K562 (cell line): Measurements from ENCODE around the gene RACGAP1. TPM values are rescaled to one million over a fixed set of nuclear protein-coding genes. Genes with fewer than 3 reads are reported as not detected.

Experiments
- ATAC-seq: fragments of 200-7000 bp; cut with Tn5 transposase; 3 replicates; pipeline ENCODE4 v1.9.1; 2020; ENCODE audit warnings: moderate library complexity
- BruUV-seq: library from RNA; stranded (reverse); fragments of 400-500 nt; replicated peaks from 2 replicates; lab custom pipeline; 2021; lab: Mats Ljungman, UMichigan
- CTCF ChIA-PET: fragments of 300-600 bp; formaldehyde crosslinking; extraction: SDS; loops from one replicate; lab custom pipeline; 2021; ENCODE audit warnings: low intra/inter-chr PET ratio; lab: Yijun Ruan, JAX
- POLR2A ChIA-PET: fragments of 300-600, 350-650 bp; sonication (Branson Sonifier 250); formaldehyde crosslinking; extraction: SDS; loops from one replicate; lab custom pipeline; 2021; ENCODE audit warnings: antibody characterized with exemption, inconsistent platforms; lab: Yijun Ruan, JAX
- DNase-seq, 4 experiments: peaks; one replicate each; pipeline versions ENCODE4 v3.0.0 to v3.0.0-alpha.2; 2011 to 2018; ENCODE audit warnings: low spot score in 3 of 4, mixed read lengths in 3 of 4; ENCODE audit errors: extremely low read depth in 1 of 4
- FAIRE-seq: peaks from 2 replicates; lab custom pipeline; 2011; peaks lifted over from hg19 to GRCh38; lab: Jason Lieb, UNC
- H2AFZ ChIP-seq: 2 replicates; pipeline ENCODE4 v1.6.0; 2011; ENCODE audit warnings: low read depth, low read length, control low read depth, inconsistent platforms
- H3K27ac ChIP-seq: fragments of 200-600 bp; 3 replicates; pipeline ENCODE4 v1.8.0; 2011; ENCODE audit warnings: low read depth, mild to moderate bottlenecking, control low read depth, inconsistent platforms, low read length, moderate library complexity, mixed read lengths; ENCODE audit errors: extremely low read depth
- H3K27me3 ChIP-seq, 2 experiments: fragments of 300-600 bp in 1 of 2; 2 replicates in 1 of 2; 3 replicates in 1 of 2; pipeline versions ENCODE4 v1.6.0 to v1.8.0; 2011; ENCODE audit warnings: inconsistent platforms in 2 of 2, low read length in 2 of 2, mild to moderate bottlenecking in 1 of 2, mixed read lengths in 1 of 2, moderate library complexity in 1 of 2; ENCODE audit not compliant: control insufficient read depth in 2 of 2, insufficient read depth in 2 of 2
- H3K36me3 ChIP-seq: fragments of 300-600 bp; 3 replicates; pipeline ENCODE4 v1.8.0; 2011; ENCODE audit warnings: mild to moderate bottlenecking, low read length, inconsistent platforms; ENCODE audit not compliant: control insufficient read depth, insufficient read depth
- H3K4me1 ChIP-seq, 2 experiments: fragments of 200-600 bp in 1 of 2; replicated peaks in 1 of 2; 2 replicates in 1 of 2; 3 replicates in 1 of 2; pipeline versions ENCODE4 v1.5.1 to v1.8.0; 2011; ENCODE audit warnings: inconsistent platforms in 2 of 2, low read length in 2 of 2, mild to moderate bottlenecking in 1 of 2, mixed read lengths in 1 of 2, moderate library complexity in 1 of 2; ENCODE audit not compliant: control insufficient read depth in 2 of 2, insufficient read depth in 2 of 2
- H3K4me2 ChIP-seq: 2 replicates; pipeline ENCODE4 v1.6.1; 2011; ENCODE audit warnings: low read length, control low read depth, inconsistent platforms, mixed read lengths; ENCODE audit not compliant: insufficient read depth
- H3K4me3 ChIP-seq: fragments of 200-600 bp; sonication (generic), shearing (Covaris generic); 2 replicates; pipeline ENCODE4 v1.5.1; 2016; ENCODE audit warnings: control low read depth, inconsistent platforms
- H3K79me2 ChIP-seq: fragments of 200-600 bp; 3 replicates; pipeline ENCODE4 v1.8.0; 2011; ENCODE audit warnings: low read length, inconsistent platforms; ENCODE audit not compliant: control insufficient read depth, insufficient read depth
- H3K9ac ChIP-seq, 2 experiments: 2 replicates each; pipeline versions ENCODE4 v1.6.0 to v1.6.1; 2011; ENCODE audit warnings: low read depth in 2 of 2, low read length in 2 of 2, control low read depth in 1 of 2, inconsistent platforms in 1 of 2, mild to moderate bottlenecking in 1 of 2, mixed read lengths in 1 of 2; ENCODE audit not compliant: insufficient read depth in 1 of 2
- H3K9me1 ChIP-seq: one replicate; pipeline ENCODE4 v1.6.0; 2011; ENCODE audit warnings: inconsistent platforms, mild to moderate bottlenecking, low read length, moderate library complexity; ENCODE audit not compliant: control insufficient read depth, insufficient read depth
- H3K9me3 ChIP-seq: replicated peaks from 2 replicates; pipeline ENCODE4 v1.5.1; 2011; ENCODE audit warnings: low read depth, low read length, inconsistent platforms; ENCODE audit not compliant: control insufficient read depth, insufficient read depth
- H4K20me1 ChIP-seq: replicated peaks from 2 replicates; pipeline ENCODE4 v1.6.1; 2011; ENCODE audit warnings: low read length, inconsistent platforms, mixed read lengths; ENCODE audit not compliant: control insufficient read depth, insufficient read depth
- BCL6 ChIP-seq: fragments of 250-450 bp; sonication (Bioruptor Pico); IDR thresholded peaks from 2 replicates; pipeline ENCODE4 v1.4.0; 2020
- EHMT2 ChIP-seq: fragments of 450-650 bp; IDR thresholded peaks from 2 replicates; pipeline ENCODE4 v1.6.1; 2018; ENCODE audit warnings: antibody characterized with exemption
- HBP1 ChIP-seq: fragments of 450-650 bp; formaldehyde crosslinking; IDR thresholded peaks from 2 replicates; pipeline ENCODE4 v1.4.0; 2022; ENCODE audit warnings: missing genetic modification characterization
- MCM5 ChIP-seq: fragments of 450-650 bp; IDR thresholded peaks from 2 replicates; pipeline ENCODE4 v1.6.1; 2016; ENCODE audit warnings: low read depth
- ZBTB26 ChIP-seq: fragments of 450-650 bp; formaldehyde crosslinking; IDR thresholded peaks from 2 replicates; pipeline ENCODE4 v1.4.0; 2022; ENCODE audit warnings: missing genetic modification characterization
- ZNF41 ChIP-seq: fragments of 250-450 bp; sonication (Bioruptor Pico); conservative IDR thresholded peaks from 2 replicates; pipeline ENCODE4 v1.4.0; 2020; ENCODE audit warnings: mild to moderate bottlenecking
- ZNF561 ChIP-seq: fragments of 450-650 bp; formaldehyde crosslinking; conservative IDR thresholded peaks from 2 replicates; pipeline ENCODE4 v1.4.0; 2020; ENCODE audit warnings: mild to moderate bottlenecking, moderate library complexity
- ZNF583 ChIP-seq: fragments of 250-450 bp; sonication (Bioruptor Pico); IDR thresholded peaks from 2 replicates; pipeline ENCODE4 v1.4.0; 2020
- ZNF780A ChIP-seq: fragments of 250-450 bp; sonication (Bioruptor Pico); IDR thresholded peaks from 2 replicates; pipeline ENCODE4 v1.5.0; 2021; ENCODE audit warnings: mild to moderate bottlenecking
- in situ Hi-C: fragments of 300-500 bp; cut with MboI; formaldehyde crosslinking; loops from 4 replicates; pipeline ENCODE4 v1.15.0; 2018; ENCODE audit warnings: inconsistent platforms, mixed read lengths
- intact Hi-C: fragments of 100-400 bp; cut with micrococcal nuclease; formaldehyde crosslinking; loops from 2 replicates; pipeline ENCODE4 v1.14.2; 2022
- polyA plus RNA-seq, 8 experiments: library from polyadenylated mRNA; depleted of rRNA in 4 of 8; stranded (reverse) in 5 of 8; unstranded in 3 of 8; fragments of >200 nt; fragmentation: Nextera tagmentation in 2 of 8; fragmentation: Illumina TruSeq in 1 of 8; extraction: Ambion mirVana in 2 of 8; extraction: Trizol in 1 of 8; gene quantifications; 2 replicates each; pipeline versions ENCODE4 v1.2.1 to v1.2.3, GENCODE V29; 2011 to 2014; ENCODE audit warnings: inconsistent platforms in 1 of 8, missing spikeins in 1 of 8
- total RNA-seq, 7 experiments: library from RNA; depleted of rRNA in 6 of 7; stranded (reverse); fragments of >200 nt in 6 of 7; fragmentation: Illumina TruSeq in 2 of 7; extraction: Trizol in 2 of 7; gene quantifications; 2 replicates each; pipeline versions ENCODE4 v1.2.1 to v1.2.3, GENCODE V29; 2011 to 2021; ENCODE audit warnings: low replicate concordance in 1 of 7
- TF ChIP-seq, protein P1 (sequence below): fragments of 450-650 bp; formaldehyde crosslinking; conservative IDR thresholded peaks from 2 replicates; pipeline ENCODE4 v1.4.0; 2022; ENCODE audit warnings: mild to moderate bottlenecking, missing genetic modification characterization
- TF ChIP-seq, protein P2 (sequence below), 2 experiments: fragments of 450-650 bp; IDR thresholded peaks; 2 replicates each; pipeline ENCODE4 v1.6.1; 2016; ENCODE audit warnings: mild to moderate bottlenecking in 2 of 2, borderline replicate concordance in 1 of 2, low read depth in 1 of 2, moderate library complexity in 1 of 2

Gene RACGAP1
- total and polyA plus RNA-seq, 9 of the 15 experiments (the other 6 are each of a cell fraction or from before 2014, with no cell fraction given), result 56.4 to 92.9 (median 71.8) TPM

- Histone ChIP-seq H3K79me2 (no peaks in the 10 kb centered on the region), H3K4me1 (peaks cover 35 to 45% of the 10 kb centered on the region in 2 experiments), H3K9ac (no peak overlapping the region), H3K4me3 (no peak overlapping the region), H4K20me1 (peaks cover 26% of the 10 kb centered on the region), H3K4me2 (no peak overlapping the region), H2AFZ (no peak overlapping the region), H3K9me3 (no peaks in the 10 kb centered on the region), H3K36me3 (no peaks in the 10 kb centered on the region), H3K9me1 (no peaks in the 10 kb centered on the region), H3K27me3 (peaks cover 9 to 32% of the 10 kb centered on the region in 2 experiments; a peak in 4 of 5 replicates), H3K27ac (no peak overlapping the region)
- ChIA-PET POLR2A (no interaction called here), CTCF (interaction anchor here (1.2 kb wide), 1 partner anchor 85 kb away, joined by 3 read pairs; no protein-coding TSS in a partner anchor)
- FAIRE-seq (no peak), DNase-seq (no peak), ATAC-seq (no peak)
- in situ Hi-C loops, result no loop called here
- no TSS peak for BruUV-seq
- intact Hi-C loops, result loop anchor here (5.0 kb wide), 1 partner anchor 185 kb away; no protein-coding TSS in a partner anchor
- no peak for TF ChIP-seq ZNF41 (CRISPR knock-in tag)
- TF ChIP-seq ZBTB26, result peak; percentile 68; the same call in 1 of the 2 replicates
- TF ChIP-seq ZNF561 (CRISPR knock-in tag), result no peak
- TF ChIP-seq ZNF780A (CRISPR knock-in tag), result no peak
- 0 out of 2 replicates have a peak, but pooled peaks have one; percentile 16 for TF ChIP-seq EHMT2
- no peak for TF ChIP-seq MCM5
- TF ChIP-seq, protein P1, sequence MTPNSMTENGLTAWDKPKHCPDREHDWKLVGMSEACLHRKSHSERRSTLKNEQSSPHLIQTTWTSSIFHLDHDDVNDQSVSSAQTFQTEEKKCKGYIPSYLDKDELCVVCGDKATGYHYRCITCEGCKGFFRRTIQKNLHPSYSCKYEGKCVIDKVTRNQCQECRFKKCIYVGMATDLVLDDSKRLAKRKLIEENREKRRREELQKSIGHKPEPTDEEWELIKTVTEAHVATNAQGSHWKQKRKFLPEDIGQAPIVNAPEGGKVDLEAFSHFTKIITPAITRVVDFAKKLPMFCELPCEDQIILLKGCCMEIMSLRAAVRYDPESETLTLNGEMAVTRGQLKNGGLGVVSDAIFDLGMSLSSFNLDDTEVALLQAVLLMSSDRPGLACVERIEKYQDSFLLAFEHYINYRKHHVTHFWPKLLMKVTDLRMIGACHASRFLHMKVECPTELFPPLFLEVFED (CRISPR knock-in tag), result 0 out of 2 replicates have a peak, but pooled peaks have one; percentile 48
- TF ChIP-seq, protein P2, sequence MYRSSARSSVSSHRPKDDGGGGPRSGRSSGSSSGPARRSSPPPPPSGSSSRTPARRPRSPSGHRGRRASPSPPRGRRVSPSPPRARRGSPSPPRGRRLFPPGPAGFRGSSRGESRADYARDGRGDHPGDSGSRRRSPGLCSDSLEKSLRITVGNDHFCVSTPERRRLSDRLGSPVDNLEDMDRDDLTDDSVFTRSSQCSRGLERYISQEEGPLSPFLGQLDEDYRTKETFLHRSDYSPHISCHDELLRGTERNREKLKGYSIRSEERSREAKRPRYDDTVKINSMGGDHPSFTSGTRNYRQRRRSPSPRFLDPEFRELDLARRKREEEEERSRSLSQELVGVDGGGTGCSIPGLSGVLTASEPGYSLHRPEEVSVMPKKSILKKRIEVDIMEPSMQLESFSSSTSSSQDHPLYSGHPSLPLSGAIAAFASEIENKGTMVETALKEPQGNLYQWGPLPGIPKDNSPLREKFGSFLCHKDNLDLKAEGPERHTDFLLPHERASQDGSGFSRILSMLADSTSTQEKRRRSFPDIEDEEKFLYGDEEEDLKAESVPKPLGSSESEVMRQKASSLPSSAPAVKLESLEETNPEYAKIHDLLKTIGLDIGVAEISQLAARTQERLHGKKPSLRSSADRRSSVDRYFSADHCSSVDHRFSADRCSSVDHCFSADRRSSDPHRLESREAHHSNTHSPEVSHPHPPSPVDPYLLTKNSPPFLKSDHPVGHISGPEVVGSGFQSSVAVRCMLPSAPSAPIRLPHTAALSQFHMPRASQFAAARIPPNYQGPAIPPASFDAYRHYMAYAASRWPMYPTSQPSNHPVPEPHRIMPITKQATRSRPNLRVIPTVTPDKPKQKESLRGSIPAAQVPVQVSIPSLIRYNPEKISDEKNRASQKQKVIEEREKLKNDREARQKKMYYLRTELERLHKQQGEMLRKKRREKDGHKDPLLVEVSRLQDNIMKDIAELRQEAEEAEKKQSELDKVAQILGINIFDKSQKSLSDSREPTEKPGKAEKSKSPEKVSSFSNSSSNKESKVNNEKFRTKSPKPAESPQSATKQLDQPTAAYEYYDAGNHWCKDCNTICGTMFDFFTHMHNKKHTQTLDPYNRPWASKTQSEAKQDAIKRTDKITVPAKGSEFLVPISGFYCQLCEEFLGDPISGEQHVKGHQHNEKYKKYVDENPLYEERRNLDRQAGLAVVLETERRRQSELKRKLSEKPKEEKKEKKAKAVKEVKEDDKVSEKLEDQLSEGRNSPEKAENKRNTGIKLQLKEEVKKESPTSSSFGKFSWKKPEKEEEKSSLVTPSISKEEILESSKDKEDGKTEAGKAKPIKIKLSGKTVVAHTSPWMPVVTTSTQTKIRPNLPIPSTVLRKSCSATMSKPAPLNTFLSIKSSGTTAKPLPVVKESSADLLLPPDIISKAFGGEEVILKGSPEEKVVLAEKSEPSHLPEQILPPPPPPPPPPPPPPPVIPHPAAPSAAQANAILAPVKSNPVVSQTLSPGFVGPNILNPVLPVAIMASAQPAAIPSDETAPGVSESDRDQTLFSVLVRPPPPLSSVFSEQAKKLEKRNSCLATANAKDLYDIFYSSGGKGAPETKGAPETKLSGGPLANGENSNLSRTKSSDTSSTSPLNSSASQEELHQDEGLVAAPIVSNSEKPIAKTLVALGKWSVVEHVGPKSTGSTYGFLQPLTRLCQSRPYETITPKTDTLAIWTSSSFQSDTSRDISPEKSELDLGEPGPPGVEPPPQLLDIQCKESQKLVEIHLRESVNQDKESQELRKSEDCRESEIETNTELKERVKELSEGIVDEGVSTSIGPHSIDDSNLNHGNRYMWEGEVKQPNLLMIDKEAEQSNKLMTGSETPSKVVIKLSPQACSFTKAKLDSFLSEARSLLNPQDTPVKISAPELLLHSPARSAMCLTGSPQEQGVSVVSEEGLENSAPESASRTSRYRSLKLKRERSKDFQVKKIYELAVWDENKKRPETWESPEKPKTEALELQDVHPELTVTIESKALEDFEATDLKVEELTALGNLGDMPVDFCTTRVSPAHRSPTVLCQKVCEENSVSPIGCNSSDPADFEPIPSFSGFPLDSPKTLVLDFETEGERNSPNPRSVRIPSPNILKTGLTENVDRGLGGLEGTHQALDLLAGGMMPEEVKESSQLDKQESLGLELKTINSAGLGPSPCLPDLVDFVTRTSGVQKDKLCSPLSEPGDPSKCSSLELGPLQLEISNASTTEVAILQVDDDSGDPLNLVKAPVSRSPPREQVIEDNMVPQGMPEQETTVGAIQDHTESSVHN (IDR thresholded peaks at IDR 0.05; ENCODE audit: borderline replicate concordance in 1 of 2, low read depth in 1 of 2), result no peak
- TF ChIP-seq BCL6 (CRISPR knock-in tag), result no peak
- peak; percentile 61; the same call in 1 of the 2 replicates for TF ChIP-seq HBP1 (CRISPR knock-in tag)
- TF ChIP-seq ZNF583 (CRISPR knock-in tag), result no peak
Measured at GRCh38 chr12:50052544-50052943, 27.2 kb upstream of the RACGAP1 start.
